Lower lobe of right lung (tissue), 2 donors: ENCODE measurements around the gene SH3RF1. TPM values are rescaled to one million over a fixed set of nuclear protein-coding genes. Genes with fewer than 3 reads are reported as not detected.
"Not testable (repeated sequence)": the region's sequence is repeated elsewhere in the genome, so short reads cannot be mapped to it uniquely, and the experiment has no call there.

ENCODE experiments used
- ATAC-seq, 2 donors: fragments of 200-7000 bp; cut with Tn5 transposase; one replicate each; pipeline ENCODE4 v1.9.1; 2020 to 2022; ENCODE audit warnings: mild to moderate bottlenecking in 2 of 2, moderate library complexity in 2 of 2
- DNase-seq: peaks from one replicate; pipeline ENCODE4 v3.0.0-alpha.2; 2020
- H3K27ac ChIP-seq: fragments of 200-600 bp; one replicate; pipeline ENCODE4 v1.8.0; 2022
- H3K27me3 ChIP-seq: fragments of 200-600 bp; one replicate; pipeline ENCODE4 v1.8.0; 2022; ENCODE audit warnings: low read depth
- H3K36me3 ChIP-seq: fragments of 200-600 bp; one replicate; pipeline ENCODE4 v1.8.0; 2022; ENCODE audit warnings: mild to moderate bottlenecking
- H3K4me1 ChIP-seq: fragments of 200-600 bp; one replicate; pipeline ENCODE4 v1.8.0; 2022
- H3K4me3 ChIP-seq: fragments of 200-600 bp; one replicate; pipeline ENCODE4 v1.8.0; 2022; ENCODE audit warnings: mild to moderate bottlenecking
- H3K9me3 ChIP-seq: fragments of 200-600 bp; one replicate; pipeline ENCODE4 v1.8.0; 2022
- intact Hi-C: fragments of 100-400 bp; cut with DNase I; formaldehyde crosslinking; loops from one replicate; pipeline ENCODE4 v1.11.0; 2022
- total RNA-seq: library from RNA; stranded (reverse); fragmentation: NEBNext Ultra II Directional; extraction: Animal tissue kit (Norgen Biotek cat#: 25700); gene quantifications from one replicate; pipeline ENCODE4 v1.2.1, GENCODE V29; 2021
- TF ChIP-seq, protein P1 (sequence below): fragments of 200-600 bp; IDR thresholded peaks from one replicate; pipeline ENCODE4 v1.8.0; 2022; ENCODE audit warnings: antibody characterized with exemption, mild to moderate bottlenecking
- donor health status: DM: no; HTN: yes; CAD: no; lungs with severe emphysema.

SH3RF1 gene
- total RNA-seq, 1 donor from 2014 or later, result 34.2 TPM

DNA sequence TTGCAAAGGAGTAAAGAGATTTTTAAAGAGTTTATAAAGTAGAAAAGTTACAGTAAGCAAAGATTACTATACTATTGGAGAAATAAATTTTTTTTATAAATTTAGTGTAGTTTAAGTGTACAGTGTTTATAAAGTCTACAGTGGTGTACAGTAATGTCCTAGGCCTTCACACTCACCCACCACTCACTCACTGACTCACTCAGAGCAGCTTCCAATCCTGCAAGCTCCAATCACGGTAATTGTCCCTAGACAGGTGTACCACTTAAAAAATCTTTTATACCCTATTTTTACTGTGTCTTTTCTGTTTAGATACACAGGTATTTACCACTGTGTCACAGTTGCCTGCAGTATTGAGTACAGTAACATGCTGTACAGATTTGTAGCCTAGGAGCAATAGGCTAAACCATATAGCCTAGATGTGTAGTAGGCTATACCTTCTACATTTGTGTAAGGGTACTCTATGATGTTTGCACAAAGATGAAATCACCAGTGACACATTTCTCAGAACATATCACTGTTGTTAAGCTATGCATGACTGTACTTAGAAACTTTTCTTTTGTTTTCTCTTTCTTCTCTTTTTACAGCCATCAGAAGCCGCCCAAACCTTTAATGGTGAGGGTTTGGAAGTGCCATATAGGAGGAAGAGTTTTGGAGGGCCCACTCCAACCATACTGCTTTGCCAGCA lies 11.8 kb upstream of the SH3RF1 start:
- Histone ChIP-seq H3K36me3 (no peaks in the 10 kb centered on the region), H3K4me1 (no peaks in the 10 kb centered on the region), H3K4me3 (no peak overlapping the region), H3K27me3 (no peaks in the 10 kb centered on the region), H3K27ac (no peak overlapping the region), H3K9me3 (no peaks in the 10 kb centered on the region)
- DNase-seq (no peak), ATAC-seq (peak in 1 of 2 donors; percentile 18)
- TF ChIP-seq, protein P1, sequence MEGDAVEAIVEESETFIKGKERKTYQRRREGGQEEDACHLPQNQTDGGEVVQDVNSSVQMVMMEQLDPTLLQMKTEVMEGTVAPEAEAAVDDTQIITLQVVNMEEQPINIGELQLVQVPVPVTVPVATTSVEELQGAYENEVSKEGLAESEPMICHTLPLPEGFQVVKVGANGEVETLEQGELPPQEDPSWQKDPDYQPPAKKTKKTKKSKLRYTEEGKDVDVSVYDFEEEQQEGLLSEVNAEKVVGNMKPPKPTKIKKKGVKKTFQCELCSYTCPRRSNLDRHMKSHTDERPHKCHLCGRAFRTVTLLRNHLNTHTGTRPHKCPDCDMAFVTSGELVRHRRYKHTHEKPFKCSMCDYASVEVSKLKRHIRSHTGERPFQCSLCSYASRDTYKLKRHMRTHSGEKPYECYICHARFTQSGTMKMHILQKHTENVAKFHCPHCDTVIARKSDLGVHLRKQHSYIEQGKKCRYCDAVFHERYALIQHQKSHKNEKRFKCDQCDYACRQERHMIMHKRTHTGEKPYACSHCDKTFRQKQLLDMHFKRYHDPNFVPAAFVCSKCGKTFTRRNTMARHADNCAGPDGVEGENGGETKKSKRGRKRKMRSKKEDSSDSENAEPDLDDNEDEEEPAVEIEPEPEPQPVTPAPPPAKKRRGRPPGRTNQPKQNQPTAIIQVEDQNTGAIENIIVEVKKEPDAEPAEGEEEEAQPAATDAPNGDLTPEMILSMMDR, result no peak
- intact Hi-C loops, result no loop called here

DNA sequence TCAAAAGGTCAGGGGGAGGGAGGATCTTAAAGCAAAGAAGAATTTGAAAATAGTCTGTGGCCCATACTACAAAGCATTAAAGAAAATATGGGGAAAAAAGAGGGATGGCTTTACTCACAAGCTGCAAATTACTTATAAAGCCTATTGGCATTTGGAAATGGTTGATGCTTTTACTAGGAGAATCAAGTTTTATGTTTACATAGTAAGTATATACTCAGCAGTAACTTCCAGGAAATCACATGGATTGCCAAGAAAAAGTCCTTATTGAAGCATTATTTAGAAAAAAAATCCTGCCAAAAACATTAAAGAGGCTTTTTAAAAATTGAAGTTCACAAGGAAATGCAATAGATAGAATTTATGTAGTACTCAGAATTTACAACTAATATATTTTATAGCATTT lies 8.4 kb upstream of the SH3RF1 start:
- TF ChIP-seq, protein P1, result no peak
- no peak overlapping the region for H3K27ac ChIP-seq
- H3K9me3 ChIP-seq, result no peaks in the 10 kb centered on the region
- intact Hi-C loops, result no loop called here
- no peaks in the 10 kb centered on the region for H3K4me1 ChIP-seq
- DNase-seq (no peak), ATAC-seq (no peak)
- no peaks in the 10 kb centered on the region for H3K36me3 ChIP-seq
- H3K27me3 ChIP-seq, result no peaks in the 10 kb centered on the region
- no peak overlapping the region for H3K4me3 ChIP-seq

DNA sequence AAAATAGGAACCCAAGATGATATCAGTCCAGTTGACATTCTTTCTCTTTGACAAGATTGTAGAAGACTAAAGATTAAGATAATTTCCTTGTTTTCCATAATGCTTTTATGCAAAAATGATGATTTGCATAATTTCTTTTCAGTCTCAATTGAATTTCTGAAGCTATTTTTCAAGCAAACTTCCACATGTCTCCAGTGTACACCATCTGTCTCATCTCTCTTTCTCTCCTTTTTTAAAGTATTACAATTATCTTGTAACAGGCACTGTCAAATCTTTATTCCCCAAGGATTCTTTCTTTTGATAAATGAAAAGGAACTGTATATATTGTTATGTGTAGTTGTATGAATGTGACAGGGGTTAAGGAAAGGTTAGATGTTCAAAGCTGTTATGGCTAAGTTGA lies 7.9 kb upstream of the SH3RF1 start:
- DNase-seq (no peak), ATAC-seq (no peak)
- no peaks in the 10 kb centered on the region for H3K9me3 ChIP-seq
- no peaks in the 10 kb centered on the region for H3K4me1 ChIP-seq
- H3K27me3 ChIP-seq, result no peaks in the 10 kb centered on the region
- H3K4me3 ChIP-seq, result no peak overlapping the region
- intact Hi-C loops, result no loop called here
- TF ChIP-seq, protein P1, result no peak
- no peaks in the 10 kb centered on the region for H3K36me3 ChIP-seq
- no peak overlapping the region for H3K27ac ChIP-seq

DNA sequence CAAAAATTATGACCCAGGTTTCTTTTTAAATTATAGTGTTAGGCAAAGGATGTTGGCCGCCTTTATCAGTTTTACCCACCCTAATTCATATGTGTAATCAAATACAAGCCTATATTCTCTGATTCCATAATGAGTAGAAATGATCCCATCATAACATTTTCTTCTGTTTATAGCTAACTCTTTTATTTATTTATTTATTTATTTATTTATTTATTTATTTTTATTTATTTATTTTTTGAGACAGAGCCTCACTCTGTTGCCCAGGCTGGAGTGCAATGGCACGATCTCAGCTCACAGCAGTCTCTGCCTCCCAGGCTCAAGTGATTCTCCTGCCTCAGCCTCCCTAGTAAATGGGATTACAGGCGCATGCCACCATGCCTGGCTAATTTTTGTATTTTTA lies 7.1 kb upstream of the SH3RF1 start:
- H3K36me3 ChIP-seq, H3K4me3 ChIP-seq, ATAC-seq, intact Hi-C loops, H3K9me3 ChIP-seq, H3K4me1 ChIP-seq, DNase-seq, H3K27ac ChIP-seq, H3K27me3 ChIP-seq: not testable (repeated sequence)

DNA sequence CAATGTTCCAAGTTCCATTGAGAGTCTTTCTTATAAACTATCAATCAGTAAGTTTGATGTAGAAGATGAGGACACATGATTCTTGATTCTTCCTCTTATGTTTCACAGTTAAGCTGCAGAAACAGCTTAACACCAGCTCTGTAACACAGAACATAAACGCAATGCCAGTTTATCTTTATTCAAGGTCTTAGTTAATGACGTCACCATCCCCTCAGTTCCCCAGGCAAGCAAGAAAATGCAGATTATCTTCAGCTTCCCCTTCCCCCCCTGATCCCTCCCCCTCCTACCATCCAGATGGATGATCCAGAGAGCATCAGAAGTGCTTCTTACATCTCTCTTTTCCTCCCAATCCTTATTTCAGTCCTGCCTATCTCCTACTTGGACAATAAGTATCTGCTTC lies 4.4 kb upstream of the SH3RF1 start:
- H3K9me3 ChIP-seq, result no peaks in the 10 kb centered on the region
- no peak overlapping the region for H3K4me3 ChIP-seq
- DNase-seq (no peak), ATAC-seq (no peak)
- no peaks in the 10 kb centered on the region for H3K27me3 ChIP-seq
- peaks cover 8% of the 10 kb centered on the region for H3K4me1 ChIP-seq
- TF ChIP-seq, protein P1, result no peak
- no peak overlapping the region for H3K27ac ChIP-seq
- H3K36me3 ChIP-seq, result no peaks in the 10 kb centered on the region
- intact Hi-C loops, result no loop called here

DNA sequence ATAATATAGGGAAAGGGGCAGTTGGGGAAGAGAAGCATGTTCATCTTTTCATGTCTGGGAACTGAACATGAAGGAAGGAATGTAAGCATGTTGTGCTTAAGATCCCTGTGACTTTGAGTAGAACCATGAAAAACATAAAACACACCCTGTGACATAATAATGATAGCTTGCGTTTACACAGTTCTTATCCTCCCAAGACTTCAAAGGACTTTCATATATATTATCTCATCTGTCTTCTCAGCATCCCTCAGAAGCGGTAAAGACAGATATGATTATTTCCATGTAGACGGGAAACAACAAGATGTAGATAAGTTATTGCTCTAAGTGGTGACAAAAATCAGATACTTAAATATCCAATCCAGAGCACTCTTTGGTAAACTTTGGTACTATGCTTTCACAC lies 3.3 kb upstream of the SH3RF1 start:
- intact Hi-C loops, result no loop called here
- Histone ChIP-seq H3K4me1 (peaks cover 14% of the 10 kb centered on the region), H3K9me3 (no peaks in the 10 kb centered on the region), H3K4me3 (no peak overlapping the region), H3K27ac (no peak overlapping the region), H3K36me3 (no peaks in the 10 kb centered on the region), H3K27me3 (no peaks in the 10 kb centered on the region)
- no peak for DNase-seq
- TF ChIP-seq, protein P1, result no peak
- no peak for ATAC-seq
